CD4-positive, alpha-beta T cell treated with Interleukin-10 for 1 hour (primary cell): ENCODE data around the gene TMEM126B.

Experiments
- DNase-seq: peaks from one replicate; pipeline ENCODE4 v3.0.0-alpha.2; 2020

Gene TMEM126B

DNA sequence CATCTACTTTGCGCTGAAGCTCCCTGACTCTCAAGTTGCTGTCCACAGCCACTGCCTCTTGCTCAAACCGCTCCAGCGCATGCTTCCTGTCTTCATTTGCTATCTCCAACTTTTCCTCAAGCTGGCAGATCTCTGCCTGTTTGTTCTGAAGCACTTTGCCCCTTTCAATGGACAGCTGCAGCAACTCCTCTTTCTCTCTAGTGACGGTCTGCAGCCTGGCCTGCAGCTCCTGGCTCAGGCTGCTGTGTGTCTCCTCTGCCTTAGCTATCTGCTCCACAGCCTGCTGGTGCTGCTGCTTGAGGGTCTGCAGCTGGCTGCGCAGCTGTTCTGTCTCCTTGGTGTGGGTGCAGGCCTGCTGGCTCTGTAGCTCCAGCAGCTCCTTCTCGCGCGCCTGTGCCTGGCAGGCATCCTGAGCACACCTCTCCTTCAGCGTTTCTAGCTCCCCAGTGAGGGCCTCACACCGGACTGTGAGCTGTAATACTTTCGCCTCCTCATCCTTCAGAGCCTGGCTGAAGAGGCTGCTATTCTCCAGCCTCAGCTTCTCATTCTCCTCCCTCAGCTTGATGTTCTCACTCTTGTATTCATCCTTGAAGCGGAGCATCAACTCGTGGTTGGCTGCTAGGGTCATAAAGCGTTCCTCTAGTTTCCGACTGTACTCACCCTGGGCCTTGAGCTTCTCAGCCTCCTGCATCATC, 56.9 kb downstream of the TMEM126B start:
- no peak for DNase-seq

DNA sequence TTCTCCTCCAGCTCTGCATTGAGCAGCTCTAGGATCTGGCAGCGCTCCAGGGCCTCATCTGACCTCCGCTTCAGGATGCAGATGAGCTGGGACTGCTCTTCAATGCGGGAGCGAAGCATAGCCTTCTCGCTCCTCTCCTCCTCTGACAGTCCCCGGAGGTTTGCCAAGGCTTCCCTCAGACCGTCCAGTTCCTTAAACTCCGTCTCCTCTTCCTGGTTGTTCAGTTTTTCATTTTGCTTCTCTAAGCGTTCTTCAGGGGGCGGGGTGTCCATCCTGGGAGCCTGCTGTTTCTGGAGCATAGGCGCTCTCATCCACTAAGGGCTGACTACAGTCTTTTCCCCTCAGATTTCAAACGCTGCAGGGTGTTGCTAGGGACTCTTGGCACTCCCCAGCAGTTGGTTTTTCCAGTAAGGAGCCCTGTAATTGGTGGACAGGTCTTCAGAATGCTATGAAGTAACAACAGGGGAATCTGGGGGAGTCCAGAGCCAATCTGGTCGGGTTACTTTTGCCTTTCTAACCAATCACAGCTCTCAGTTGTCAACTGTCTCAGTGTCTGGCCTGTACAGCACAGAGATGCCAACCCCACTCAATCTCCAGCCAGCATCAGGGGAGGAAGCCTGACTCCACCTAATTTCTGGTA, 57.5 kb downstream of the TMEM126B start, which contains the start of gene CCDC89:
Gene CCDC89 (minus strand): TSS at position 376 of the 640 bp plus-strand sequence. CDS start 65 bp downstream, at position 311.
- DNase-seq: no peak
